HT1080 (cell line): Measurements from ENCODE around the gene ILK. TPM values are rescaled to one million over a fixed set of nuclear protein-coding genes. Genes with fewer than 3 reads are reported as not detected.
A peak's percentile ranks its signal among the peaks of the same experiment; 100 is the strongest.

Experiments
- DNase-seq: peaks from one replicate; pipeline ENCODE4 v3.0.0-alpha.2; 2015; ENCODE audit warnings: low read depth
- total RNA-seq: library from RNA; depleted of rRNA; stranded (reverse); fragments of >200 nt; shearing (Covaris generic); gene quantifications from 2 replicates; pipeline ENCODE4 v1.2.3, GENCODE V29; 2014

Gene ILK
- total RNA-seq, 1 experiment from 2014 or later = 149 TPM

DNA sequence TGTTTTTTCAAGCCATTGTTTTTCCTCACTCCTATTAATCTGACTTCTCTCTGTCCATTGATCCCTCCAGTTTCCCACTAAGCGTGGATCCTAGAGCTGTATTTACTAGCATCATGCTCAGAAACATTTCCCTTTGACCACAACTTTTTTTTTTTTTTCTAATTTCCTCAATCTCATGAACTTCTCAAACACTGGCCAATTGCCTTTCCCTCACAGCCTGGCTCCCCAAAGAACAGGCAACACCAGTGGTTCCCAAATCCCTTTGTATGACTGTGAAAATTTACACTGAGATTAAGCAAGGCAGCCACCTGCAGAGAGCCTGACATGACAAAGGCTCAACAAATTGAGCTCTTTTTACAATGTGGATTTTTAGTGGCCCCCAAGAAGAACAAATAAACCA, 17.1 kb downstream of the ILK start:
- DNase-seq = no peak

DNA sequence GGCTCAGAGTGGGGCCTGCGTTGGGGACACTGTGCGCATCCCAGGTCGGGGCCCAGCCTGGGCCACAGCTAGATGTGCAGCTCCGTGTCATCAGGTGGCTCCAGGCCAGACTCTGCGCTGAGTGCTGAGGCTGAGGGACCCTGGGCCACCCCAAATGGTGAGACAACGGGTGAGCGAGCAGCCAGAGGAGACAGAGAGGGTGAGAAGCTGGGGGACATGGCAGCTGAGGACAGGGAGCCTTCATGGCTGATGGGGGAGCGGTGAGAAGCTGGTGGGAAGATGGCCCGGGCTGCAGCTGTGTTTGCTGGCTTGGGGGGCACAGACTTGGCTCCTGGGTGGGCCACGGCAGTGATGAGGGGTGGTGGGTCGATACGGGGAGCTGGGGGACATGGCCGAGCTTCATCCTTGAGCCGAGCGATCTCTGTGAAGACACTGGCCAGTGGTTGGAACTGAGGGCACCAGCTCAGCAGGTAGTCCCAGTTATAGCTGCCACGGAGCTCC, 18.2 kb downstream of the ILK start:
- DNase-seq = no peak

DNA sequence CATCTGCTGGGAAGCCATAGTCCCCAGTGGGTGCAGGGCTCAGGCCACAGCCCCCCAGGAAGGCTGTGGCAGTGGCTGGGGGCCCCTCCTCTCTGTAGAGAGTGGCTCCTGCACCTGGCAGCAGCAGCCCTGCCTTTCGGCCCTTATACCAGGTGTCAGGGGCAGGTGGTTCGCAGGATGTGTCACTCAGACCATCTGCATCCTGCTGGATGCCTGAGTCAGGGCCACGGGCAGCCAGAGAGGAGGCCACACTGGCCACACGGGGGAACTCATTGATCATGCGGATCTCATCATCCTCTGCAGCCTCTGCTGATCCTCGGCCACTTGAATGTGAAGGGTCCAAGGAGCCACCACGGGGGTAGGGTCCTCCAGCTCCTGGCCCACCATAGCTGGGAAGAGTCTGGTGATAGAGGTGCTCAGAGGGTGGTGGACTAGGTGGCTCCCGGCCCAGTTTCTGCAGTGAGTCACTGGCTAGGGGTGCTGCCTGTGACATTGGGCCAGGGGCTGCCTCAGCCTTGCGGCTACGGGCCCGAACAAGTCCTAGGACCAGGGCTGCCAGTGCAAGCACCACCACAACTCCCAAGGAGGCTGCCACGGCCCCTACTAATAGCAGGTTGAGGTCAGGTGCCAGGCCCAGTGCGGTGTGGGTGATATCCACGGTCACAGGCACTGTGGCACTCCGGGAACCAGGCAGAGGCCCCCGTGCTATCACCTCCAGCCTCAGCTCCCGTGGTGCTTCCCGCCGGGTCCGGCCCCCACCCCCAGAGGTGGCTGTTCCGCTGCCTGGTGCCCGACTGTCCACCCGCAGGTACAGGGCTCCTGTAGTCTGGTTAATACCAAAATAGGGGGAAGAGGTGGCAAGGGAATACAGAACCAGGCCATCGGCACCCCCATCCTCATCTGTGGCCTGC, 18.9 kb downstream of the ILK start:
- DNase-seq = peak; percentile 34

DNA sequence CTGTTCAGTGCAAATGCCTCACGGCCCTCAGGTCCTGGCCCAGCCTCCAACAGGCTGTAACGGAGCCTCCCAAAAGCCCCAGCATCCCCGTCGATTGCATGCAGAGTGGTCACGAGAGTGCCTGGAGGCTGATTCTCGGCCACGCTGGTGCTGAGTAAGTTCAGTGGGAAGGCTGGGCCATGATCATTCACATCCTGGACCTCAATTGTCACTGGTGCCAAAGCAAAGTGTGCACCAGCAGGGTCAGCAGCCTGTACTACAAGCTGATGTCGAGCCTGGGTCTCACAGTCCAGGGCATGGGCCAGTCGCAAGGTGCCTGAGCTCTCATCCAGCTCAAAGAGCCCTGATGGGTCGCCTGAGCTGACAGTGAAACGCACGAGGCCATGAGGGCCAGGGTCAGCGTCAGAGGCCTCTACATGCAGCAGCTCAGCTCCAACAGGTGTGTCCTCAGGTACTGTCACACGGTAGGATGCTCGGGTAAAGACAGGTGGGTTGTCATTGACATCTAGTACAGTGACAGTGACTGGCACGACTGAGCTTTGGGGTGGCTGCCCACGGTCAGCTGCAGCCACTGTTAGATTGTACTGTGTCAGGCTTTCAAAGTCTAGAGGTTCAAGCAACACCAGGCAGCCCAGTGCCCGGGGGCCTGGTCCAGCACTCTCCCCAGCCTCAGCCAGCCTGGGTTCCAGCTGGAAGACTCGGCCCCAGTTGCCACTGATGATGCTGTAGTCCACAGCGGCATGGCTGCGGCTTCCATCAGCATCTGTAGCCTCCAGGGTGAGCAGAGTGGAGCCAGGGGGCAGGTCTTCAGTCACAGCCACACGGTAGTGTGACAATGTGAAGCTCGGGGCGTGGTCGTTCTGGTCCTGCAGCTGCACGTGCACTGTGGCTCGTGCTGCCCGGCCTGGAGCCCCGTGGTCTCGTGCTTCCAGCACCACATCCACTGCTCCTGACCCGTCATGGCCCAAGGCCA, 20.1 kb downstream of the ILK start:
- DNase-seq = no peak

DNA sequence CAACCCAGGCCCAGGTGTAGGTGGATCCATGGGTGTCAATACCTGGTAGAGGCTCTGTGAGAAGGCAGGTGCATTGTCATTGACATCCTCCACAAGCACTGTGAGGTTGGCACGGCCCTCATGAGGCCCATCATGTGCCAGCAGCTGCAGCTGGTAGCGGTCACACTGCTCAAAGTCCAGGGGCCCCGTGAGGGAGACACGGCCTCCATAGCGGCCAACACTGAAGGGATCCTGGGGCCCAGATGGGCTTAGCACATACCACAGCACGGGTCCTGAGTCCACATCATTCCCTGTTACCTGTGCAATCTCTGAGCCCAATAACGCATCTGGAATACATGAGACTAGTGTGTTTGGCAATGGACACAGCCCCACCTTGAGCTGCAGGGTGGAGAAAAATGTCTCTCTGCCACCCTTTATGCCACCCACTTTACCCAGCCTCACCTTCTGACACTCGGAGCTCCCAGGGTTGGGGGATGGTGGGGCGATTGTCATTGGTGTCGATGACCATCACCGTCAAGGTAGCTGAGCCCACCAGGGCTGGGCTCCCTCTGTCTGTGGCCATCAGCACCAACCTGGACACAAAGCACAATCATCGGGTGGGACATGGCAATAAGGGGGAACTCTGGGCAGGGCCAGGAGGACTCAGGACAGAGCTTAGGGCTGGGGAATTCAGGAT, 21.7 kb downstream of the ILK start:
- no peak for DNase-seq

DNA sequence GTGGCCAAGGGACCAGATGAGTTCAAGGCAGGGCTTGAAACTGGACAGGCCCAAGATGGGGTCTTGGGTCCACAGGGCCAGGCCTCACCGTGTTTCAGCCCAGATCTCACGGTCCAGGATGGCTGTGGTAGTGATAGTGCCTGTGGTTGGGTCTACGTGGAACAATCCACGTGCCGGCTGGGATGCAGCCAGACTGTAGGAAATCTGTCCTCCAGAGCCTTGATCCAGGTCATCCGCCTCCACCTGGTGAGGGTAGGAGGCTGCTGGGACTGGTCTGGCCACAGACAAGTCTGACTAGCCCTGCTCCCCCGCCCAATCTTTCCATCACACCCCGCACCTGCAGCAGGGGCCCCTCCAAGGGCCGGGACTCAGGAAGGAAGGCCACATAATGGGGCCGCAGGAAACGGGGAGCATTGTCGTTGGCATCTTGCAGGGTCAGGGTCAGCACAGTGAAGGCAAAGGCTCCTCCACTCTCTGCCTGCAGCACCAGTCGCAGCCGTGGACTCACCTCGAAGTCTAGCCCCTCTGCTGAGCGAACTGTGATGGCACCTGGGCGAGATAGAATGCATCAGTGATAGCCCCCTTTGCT, 22.4 kb downstream of the ILK start:
- DNase-seq = no peak

DNA sequence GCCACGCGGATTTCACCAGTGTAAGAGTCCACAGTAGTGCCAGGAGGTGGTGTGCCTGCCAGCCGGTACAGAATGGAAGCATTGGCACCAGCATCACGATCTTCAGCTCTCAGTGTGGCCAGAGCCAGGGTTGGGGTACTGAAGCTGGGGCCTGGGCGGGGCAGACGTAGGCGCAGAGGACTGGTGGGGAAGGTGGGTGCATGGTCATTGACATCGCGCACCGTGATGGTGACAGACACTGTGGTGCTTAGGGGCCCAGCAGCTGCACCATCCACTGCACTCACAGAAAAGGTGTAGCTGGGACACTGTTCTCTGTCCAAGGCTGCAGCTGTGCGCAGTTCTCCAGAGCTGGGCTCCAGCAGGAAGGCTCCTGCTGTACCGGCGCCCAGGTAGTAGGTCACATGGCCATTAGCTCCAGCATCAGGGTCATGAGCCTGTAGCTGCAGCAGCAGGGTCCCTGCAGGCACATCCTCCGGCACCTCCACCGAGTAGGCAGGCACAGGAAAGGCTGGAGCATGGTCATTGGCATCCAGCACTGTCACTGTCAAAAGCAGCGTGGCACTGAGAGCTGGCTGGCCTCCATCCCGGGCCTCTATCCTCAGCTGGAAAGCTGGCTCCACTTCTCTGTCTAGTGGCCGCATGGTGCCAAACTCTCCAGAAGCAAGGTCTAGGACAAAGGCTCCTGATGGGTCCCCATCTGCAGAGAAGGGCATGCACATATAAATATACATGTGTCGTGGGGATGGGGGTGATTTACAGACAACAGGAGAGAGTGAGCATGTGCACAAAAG, 23.6 kb downstream of the ILK start:
- DNase-seq = no peak

DNA sequence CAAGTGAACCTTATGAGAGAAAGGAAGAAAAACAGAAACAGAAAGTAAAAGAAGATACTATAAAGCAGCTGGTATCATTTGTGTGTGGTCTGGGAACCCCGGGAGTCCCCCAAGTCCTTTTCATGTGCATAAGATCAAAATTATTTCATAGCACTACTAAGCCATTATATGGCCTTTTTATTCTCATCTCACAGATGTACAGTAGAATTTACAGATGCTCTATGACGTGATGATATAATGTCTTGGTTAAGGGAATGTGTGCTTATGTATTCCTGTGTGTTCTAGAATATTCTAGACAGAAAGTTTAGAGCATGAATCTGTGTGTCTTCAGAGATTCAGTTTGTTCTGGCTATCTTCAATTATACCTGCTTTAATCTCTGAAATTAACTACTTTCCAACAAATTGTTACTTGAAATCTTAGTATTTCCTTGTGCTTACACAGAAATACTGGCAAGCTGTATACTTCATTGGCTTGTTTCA, 24.2 kb downstream of the ILK start:
- no peak for DNase-seq

DNA sequence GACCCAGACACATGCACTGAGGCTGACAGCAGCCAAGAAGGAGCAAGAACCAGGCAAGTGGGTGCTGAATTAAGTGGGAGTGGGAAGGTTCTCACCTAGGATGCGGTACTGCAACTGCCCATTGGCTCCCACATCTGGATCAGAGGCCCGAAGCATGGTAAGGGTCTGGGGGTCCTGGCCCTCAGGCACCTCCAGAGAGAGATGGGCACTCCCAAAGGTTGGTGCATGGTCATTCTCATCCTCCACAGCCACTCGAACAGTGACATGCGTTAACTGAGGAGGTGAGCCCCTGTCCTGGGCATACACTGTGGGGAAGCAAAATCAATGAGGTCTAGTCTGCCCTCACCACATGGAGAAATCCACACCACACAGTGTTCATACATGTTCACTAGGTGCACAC, 25.0 kb downstream of the ILK start:
- DNase-seq = no peak

DNA sequence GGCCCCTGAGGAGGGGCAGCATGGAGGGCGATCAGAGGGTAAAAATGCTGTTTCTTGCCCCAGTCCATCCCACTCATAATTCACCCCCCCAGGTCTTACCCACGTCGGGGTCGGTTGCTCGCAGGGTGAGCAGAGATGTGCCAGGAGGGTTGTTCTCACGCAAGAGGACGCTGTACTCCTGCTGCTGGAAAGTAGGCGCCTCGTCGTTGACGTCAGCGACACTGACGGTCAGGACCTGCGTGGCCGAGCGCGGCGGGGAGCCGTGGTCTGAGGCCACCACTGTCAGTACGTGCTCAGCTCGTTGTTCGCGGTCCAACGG, 26.0 kb downstream of the ILK start:
- DNase-seq = no peak

DNA sequence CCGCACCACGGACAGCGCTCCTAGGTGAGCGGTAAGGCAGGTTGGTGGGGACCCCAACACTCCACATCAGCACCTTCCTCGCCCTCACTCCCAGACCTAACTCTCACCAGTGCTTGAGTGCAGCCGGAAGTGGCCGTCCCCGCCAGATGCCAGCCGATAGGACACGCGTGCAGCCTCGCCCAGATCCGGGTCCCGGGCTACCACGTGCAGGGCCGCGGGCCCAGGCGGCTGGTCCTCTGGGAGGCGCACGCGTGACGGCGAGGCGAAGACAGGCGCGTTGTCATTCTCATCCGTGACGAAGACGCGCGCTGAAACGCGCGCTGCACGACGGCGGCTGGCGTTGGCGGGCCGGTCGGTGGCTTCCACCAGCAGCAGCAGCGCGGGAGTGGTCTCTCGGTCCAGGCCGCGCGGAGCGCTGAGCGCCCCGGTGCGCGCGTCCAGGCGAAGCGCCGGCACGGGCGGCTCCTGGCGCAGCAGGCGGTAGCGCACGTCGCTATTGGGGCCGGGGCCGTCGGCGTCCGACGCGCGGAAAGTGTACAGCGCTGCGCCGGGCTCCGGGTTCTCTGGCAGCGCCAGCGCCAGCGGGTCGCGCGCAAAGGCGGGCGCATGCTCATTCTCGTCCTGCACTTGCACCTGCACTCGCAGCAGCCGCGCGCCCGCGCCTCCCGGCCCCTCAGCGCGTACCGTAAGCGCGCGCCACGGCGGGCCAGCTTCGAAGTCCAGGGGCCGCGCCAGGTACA, 26.5 kb downstream of the ILK start:
- DNase-seq = no peak

DNA sequence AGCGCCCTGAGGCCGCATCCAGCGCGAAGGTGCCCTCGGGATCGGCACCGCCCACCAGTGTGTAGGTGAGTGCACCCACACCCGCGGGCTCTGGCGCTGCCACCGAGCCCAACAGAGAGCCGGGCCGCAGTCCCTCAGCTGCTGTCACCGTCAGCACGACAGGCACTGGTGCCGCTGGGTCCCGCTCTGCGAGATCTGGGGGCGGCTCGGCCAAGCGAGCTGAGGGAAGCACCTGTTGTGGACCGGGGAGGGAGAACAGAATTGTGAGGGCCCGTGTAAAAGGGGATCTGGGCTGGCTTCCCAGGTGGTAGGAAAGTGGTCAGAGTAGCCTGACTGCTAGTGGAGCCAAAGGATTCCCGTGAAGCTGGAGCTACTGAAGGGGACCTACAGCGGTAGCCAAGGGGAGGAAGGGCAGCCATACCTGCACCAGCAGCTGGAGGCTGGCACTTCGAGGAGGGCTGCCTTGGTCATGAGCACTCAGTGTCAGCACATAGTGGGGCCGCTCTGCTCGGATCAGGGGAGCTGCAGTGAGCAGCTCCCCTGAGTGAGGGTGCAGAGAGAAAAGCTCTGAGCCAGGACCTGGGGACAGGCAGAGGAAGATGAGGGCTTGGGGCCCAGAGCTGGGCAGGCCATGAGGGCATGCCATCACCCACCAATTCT, 27.2 kb downstream of the ILK start:
- no peak for DNase-seq

DNA sequence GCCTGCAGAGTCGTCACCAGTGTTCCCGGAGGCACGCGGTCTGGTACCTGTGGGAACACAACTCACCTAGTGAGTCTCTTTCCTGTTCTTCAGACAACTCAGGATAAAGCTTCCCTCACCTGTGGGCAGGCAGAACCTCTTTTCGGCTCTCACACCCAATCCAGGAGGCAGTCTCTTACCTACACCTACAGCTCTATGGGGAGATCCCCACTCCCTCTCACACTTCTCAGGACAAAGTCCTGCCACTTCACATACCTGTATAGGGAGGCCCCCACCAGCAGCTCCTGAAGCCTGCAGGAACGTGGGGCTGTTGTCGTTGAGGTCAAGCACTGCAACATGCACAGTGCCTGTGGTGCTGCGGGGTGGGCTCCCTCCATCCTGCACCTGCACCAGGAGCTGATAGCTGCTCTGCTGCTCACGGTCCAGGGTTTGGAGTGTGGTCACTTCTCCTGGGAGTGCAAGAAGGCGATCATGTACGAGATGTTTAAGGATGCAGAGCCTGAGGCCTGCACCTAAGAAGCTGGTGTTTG, 27.9 kb downstream of the ILK start:
- DNase-seq = no peak

DNA sequence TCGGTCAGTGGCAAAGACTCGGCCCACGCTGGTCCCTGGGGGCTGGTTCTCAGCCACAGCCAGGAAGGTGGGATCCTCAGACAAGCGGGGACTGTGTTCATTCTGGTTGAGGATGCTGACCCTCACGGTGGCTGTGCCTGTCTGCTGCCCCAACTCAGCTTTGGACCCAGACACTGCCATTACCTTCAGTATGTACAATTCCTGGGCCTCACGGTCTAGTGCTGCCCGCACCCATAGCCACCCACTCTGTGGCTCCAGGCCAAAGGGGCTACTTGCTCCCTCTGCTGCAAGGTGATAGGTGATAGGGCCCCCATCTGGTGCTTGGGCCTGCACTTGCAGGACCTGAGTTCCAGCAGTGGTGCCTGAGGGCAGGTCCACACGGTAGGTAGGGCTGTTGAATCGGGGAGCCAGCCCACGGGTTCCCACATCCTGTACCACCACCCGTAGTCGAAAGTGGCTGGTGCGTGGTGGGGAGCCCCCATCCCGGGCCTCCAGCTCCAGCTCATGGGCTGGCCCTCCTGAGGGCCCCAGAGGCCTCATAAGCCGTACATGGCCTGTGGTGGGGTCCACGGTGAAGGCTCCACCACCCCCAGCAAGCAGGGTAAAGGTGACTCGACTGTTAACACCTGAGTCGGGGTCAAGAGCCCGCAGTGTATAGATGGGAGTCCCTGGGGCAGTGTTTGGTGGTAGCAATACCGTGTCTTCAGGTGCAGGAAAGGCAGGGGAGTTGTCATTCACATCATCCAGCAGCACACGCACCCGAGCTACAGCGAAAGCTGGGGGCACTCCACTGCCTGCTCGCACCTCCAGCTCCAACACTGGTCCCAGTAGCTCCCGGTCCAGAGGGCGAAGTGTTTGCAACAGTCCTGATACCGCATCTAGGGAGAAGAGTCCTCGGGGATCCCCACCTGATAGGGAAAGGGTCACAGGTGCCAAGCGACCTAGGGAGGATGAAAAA, 28.8 kb downstream of the ILK start:
- no peak for DNase-seq

DNA sequence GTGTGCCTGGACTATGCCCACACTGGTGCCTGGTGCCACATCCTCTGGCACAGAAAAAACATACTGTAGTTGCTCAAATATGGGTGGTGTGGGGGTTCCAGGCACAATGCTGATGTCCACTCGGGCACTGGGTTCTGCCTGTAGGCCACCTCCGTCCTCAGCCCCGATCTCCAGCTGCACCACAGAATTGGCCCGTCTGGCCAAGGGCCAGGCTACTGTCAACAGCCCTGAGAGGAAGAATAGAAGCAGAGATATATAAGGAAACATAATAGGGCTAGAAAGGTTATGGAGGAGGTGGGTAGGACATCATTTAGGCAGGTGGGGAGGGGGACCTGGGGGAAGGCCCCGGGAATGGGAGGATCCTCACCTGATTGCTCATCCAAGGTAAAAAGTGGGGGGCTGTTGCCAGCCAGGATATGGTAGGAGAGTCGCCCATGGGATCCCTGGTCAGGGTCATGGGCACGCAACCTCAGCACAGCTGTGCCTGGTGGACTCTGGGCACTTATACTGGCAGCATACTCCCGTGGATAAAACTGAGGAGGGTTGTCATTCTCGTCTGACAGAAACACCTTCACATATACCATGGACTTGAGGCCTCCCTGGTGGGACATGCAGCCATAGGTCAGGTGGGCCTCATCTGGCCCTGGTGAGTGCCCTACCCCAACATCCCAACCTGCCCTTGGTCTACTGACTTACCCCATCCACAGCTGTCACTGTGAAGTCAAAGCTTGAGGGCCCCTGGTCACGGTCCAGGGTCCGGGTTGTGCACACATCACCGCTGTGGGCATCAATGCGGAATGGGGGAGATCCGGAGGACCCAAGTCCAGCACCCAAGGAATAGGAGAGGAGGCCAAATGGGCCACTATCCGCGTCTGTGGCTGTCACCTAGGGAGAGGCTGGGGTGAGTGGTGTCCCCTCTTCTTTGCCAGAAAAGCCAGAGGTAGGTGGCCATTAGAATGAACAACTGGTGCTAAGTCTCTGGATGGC, 30.1 kb downstream of the ILK start:
- no peak for DNase-seq

DNA sequence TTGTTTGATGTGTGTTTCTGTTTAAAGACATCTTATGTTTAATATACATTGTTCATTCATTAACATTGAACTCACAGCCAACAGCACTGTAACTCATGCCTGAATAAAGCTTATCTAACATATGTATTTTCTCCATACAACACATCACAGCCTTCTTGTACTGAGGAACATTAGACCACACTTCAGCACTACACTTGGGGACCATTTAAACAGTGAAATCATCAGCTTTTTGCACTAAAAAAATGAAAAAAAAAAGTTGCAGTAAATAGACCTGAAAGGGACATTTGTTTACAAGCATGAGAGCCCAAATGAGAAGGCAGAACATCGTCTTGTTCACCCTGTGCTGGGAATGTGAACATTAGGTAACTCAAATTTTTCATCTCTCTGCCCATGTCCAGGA, 31.0 kb downstream of the ILK start:
- no peak for DNase-seq
